Nephron progenitor cell (in vitro differentiated cells): ENCODE data around the gene NAT10.

Experiments
- DNase-seq: peaks from one replicate; pipeline ENCODE4 v3.0.0; 2021
- H3K27ac Mint-ChIP-seq: 2 replicates; pipeline ENCODE4 v1.8.0; 2021; ENCODE audit warnings: mild to moderate bottlenecking, moderate library complexity, mixed read lengths
- H3K27me3 Mint-ChIP-seq: 2 replicates; pipeline ENCODE4 v1.8.0; 2021; ENCODE audit warnings: mild to moderate bottlenecking, low read depth, mixed read lengths; ENCODE audit not compliant: poor library complexity
- H3K36me3 Mint-ChIP-seq: 2 replicates; pipeline ENCODE4 v1.8.0; 2021; ENCODE audit warnings: low read depth, mixed read lengths
- H3K4me1 Mint-ChIP-seq: 2 replicates; pipeline ENCODE4 v1.8.0; 2021; ENCODE audit warnings: mixed read lengths
- H3K4me3 Mint-ChIP-seq: 2 replicates; pipeline ENCODE4 v1.8.0; 2021; ENCODE audit warnings: mild to moderate bottlenecking, moderate library complexity, mixed read lengths
- H3K9me3 Mint-ChIP-seq: 2 replicates; pipeline ENCODE4 v1.8.0; 2021; ENCODE audit warnings: mild to moderate bottlenecking, moderate library complexity, mixed read lengths
- TF ChIP-seq, protein P1 (sequence below): fragments of 200-600 bp; sonication (generic); IDR thresholded peaks from 2 replicates; pipeline ENCODE4 v1.5.0; 2021; ENCODE audit warnings: antibody characterized with exemption

Gene NAT10

DNA sequence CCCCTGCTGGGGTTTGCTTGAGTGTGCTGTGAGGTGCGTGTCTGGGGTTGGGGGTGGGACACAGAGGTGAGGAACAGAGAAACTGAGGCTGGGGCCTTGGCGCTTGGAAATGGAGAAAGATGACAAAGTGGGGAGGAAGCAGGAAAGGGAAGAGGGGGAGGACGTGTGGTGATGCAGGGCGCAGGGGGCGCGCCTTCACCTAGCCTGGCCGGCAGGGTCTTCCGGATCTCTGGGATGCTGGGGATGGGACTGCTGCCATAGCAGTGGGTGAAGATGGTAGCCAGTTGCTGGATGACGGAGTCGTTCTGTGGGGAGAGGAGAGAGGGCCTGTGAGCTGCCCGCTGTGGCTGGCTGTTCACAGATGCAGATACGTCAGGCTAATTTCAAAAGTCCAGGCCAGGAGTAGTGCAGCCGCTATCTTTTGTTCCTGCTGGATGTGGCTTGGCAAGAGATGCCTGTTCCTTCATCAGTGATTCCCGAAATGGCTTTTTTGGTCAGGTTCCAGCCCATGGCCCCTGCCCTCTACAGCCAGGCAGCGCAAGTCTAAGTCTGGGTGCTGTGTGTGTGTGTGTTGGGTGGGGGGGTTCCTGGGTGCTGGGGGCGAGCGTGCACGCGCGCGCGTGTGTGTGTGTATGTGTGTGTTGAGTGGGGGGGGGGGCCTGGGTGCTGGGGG, 54.8 kb downstream of the NAT10 start:
- TF ChIP-seq, protein P1, sequence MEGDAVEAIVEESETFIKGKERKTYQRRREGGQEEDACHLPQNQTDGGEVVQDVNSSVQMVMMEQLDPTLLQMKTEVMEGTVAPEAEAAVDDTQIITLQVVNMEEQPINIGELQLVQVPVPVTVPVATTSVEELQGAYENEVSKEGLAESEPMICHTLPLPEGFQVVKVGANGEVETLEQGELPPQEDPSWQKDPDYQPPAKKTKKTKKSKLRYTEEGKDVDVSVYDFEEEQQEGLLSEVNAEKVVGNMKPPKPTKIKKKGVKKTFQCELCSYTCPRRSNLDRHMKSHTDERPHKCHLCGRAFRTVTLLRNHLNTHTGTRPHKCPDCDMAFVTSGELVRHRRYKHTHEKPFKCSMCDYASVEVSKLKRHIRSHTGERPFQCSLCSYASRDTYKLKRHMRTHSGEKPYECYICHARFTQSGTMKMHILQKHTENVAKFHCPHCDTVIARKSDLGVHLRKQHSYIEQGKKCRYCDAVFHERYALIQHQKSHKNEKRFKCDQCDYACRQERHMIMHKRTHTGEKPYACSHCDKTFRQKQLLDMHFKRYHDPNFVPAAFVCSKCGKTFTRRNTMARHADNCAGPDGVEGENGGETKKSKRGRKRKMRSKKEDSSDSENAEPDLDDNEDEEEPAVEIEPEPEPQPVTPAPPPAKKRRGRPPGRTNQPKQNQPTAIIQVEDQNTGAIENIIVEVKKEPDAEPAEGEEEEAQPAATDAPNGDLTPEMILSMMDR: no peak
- H3K36me3 Mint-ChIP-seq: peaks cover 7% of the 10 kb centered on the region
- H3K9me3 Mint-ChIP-seq: no peaks in the 10 kb centered on the region
- no peak for DNase-seq
- no peak overlapping the region for H3K27ac Mint-ChIP-seq
- peaks cover 3% of the 10 kb centered on the region for H3K27me3 Mint-ChIP-seq
- H3K4me3 Mint-ChIP-seq: no peak overlapping the region
- H3K4me1 Mint-ChIP-seq: peaks cover 17% of the 10 kb centered on the region

DNA sequence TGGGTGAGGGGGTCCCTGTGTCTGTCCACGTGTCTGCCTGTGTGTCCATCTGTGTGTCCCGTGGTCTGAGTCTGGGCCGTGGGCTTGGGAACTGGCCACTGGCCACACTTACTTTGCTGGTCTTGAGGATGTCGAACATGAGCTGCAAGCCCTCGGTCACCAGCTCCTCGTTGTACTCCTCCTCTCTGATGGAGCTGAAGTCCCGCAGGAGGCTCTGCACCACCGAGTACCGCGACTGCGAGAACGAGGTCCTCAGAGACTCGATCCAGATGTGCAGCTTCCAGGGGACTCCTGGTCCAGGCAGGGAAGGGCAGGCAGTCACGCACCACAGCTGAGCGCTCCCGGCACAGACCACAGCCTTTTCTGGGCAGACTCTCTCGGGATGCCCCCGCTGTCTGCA, 55.4 kb downstream of the NAT10 start:
- peaks cover 17% of the 10 kb centered on the region for H3K4me1 Mint-ChIP-seq
- H3K9me3 Mint-ChIP-seq: no peaks in the 10 kb centered on the region
- peaks cover 7% of the 10 kb centered on the region for H3K36me3 Mint-ChIP-seq
- no peak overlapping the region for H3K4me3 Mint-ChIP-seq
- no peak for DNase-seq
- TF ChIP-seq, protein P1: no peak
- H3K27ac Mint-ChIP-seq: no peak overlapping the region
- H3K27me3 Mint-ChIP-seq: peaks cover 3% of the 10 kb centered on the region

DNA sequence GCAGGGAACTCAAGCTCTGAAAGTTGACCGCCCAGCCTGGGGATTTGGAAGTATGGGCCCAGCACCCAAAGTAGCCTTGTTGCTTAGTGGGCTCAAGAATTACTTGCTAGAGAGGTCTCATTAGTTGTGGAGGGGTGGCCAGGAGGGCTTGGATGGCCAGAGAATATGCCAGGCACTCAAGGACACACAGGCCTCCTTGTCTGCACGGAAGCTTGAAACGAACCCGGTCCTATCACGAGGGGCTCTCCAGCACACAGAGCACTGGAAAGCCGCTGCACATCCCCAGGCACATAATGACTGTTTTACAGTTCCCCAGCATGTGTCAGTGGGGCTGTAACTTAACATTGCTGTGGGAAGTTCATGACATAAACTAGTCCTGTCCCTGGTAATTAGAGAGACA, 55.9 kb downstream of the NAT10 start:
- peaks cover 17% of the 10 kb centered on the region for H3K4me1 Mint-ChIP-seq
- peaks cover 7% of the 10 kb centered on the region for H3K36me3 Mint-ChIP-seq
- peaks cover 3% of the 10 kb centered on the region for H3K27me3 Mint-ChIP-seq
- H3K27ac Mint-ChIP-seq: no peak overlapping the region
- TF ChIP-seq, protein P1: no peak
- no peak for DNase-seq
- H3K4me3 Mint-ChIP-seq: no peak overlapping the region
- H3K9me3 Mint-ChIP-seq: no peaks in the 10 kb centered on the region

DNA sequence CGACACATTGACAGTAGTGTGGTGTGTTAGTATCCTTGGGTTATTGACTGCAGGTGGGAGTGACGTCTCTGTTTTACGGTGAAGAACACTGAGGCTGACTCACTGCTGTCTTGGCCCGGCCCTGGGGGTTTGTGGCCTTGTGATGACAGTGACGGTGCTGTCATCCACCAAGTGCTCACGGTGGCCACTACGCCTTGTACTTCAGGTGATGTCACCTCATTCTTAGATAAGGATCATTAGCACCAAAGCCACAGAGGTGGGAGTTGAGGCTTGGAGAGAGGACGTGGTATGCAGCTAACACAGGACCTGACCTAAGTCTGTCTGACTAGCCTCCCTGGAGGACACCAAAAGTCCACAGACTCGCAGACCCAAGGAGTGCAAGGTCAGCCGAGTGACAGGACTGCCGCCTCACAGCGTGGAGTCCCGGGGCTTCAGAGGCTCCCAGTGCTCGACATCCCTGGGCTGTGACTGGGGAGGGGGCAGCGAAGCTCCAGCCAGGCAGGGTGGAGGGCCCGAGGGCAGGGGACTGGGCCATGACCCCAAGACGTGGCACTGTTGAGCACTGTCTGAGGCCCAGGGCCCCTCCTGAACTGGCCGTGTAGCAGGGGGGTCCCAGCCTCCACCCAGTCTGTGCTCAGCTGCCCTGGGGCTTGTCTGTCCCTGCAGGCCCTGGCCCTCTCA, 56.5 kb downstream of the NAT10 start:
- no peak overlapping the region for H3K4me3 Mint-ChIP-seq
- H3K27ac Mint-ChIP-seq: no peak overlapping the region
- no peaks in the 10 kb centered on the region for H3K9me3 Mint-ChIP-seq
- DNase-seq: no peak
- peaks cover 6% of the 10 kb centered on the region for H3K27me3 Mint-ChIP-seq
- TF ChIP-seq, protein P1: no peak
- H3K36me3 Mint-ChIP-seq: peaks cover 12% of the 10 kb centered on the region
- H3K4me1 Mint-ChIP-seq: peaks cover 22% of the 10 kb centered on the region

DNA sequence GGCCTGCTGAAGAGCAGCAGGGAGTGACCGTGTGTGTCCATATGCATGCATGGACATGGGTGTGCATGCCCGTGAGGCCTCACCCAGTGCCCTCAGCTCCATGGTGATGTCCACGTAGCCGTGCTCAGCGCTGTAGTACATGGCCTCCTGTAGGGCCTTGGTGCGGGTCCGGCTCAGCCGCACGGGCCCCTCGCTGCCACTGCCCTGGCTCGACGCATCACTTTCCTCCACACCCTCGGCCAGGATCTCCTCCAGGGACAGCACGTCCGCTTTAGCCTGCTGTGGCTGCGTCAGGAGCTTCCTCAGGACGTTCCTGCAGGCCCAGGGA, 57.0 kb downstream of the NAT10 start:
- DNase-seq: no peak
- Mint-ChIP-seq H3K4me1 (peaks cover 27% of the 10 kb centered on the region), H3K4me3 (no peak overlapping the region), H3K27ac (no peak overlapping the region), H3K9me3 (no peaks in the 10 kb centered on the region), H3K27me3 (peaks cover 11% of the 10 kb centered on the region), H3K36me3 (peaks cover 15% of the 10 kb centered on the region)
- TF ChIP-seq, protein P1: no peak

DNA sequence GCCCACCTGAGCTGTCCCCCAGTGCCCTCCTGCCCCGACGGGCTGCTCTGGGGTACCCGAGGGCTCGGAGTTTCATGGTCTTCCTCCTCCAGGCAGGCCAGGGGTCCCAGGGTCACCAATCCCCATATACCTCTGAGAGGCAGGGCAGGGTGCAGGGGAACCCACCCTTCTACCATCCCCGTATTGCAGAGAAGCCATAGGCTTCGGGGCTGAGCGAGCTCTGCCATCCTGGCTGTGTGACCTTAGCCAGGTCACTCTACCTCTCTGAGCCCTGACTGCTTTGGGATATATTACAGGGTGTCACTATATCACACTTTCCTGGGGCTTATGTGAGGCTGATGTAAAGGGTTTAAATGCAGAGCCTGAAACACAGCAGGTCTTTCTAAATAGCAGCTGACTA, 57.4 kb downstream of the NAT10 start:
- Mint-ChIP-seq H3K27ac (no peak overlapping the region), H3K4me3 (no peak overlapping the region), H3K9me3 (no peaks in the 10 kb centered on the region), H3K4me1 (peaks cover 31% of the 10 kb centered on the region), H3K27me3 (peaks cover 14% of the 10 kb centered on the region), H3K36me3 (peaks cover 11% of the 10 kb centered on the region)
- TF ChIP-seq, protein P1: no peak
- DNase-seq: no peak
